CD14-positive monocyte (primary cell): ENCODE measurements around the gene MIA2. TPM values are rescaled to one million over a fixed set of nuclear protein-coding genes. Genes with fewer than 3 reads are reported as not detected.

ENCODE experiments used
- DNase-seq, 3 donors: peaks; one replicate each; pipeline ENCODE4 v3.0.0-alpha.2; 2011 to 2022
- H2AFZ ChIP-seq: 2 replicates; pipeline ENCODE4 v1.6.0; 2012; ENCODE audit warnings: mild to moderate bottlenecking, low read depth, low read length, inconsistent platforms; ENCODE audit not compliant: insufficient read depth, poor library complexity, severe bottlenecking
- H3K27ac ChIP-seq, 2 donors: 1 replicate in 1 of 2; 2 replicates in 1 of 2; pipeline ENCODE4 v1.5.1; 2012 to 2013; ENCODE audit warnings: low read length in 2 of 2, control low read depth in 1 of 2, inconsistent platforms in 1 of 2, low read depth in 1 of 2, mild to moderate bottlenecking in 1 of 2
- H3K27me3 ChIP-seq, 2 donors: one replicate each; pipeline versions ENCODE4 v1.6.0 to v1.6.1; 2011 to 2013; ENCODE audit warnings: low read length in 2 of 2; ENCODE audit not compliant: control insufficient read depth in 2 of 2, insufficient read depth in 2 of 2
- H3K36me3 ChIP-seq, 2 donors: replicated peaks in 1 of 2; 1 replicate in 1 of 2; 2 replicates in 1 of 2; pipeline versions ENCODE4 v1.5.1 to v1.6.1; 2012 to 2013; ENCODE audit warnings: low read length in 2 of 2, control low read depth in 1 of 2, inconsistent platforms in 1 of 2, mild to moderate bottlenecking in 1 of 2; ENCODE audit not compliant: insufficient read depth in 2 of 2, control insufficient read depth in 1 of 2
- H3K4me1 ChIP-seq, 2 donors: 1 replicate in 1 of 2; 2 replicates in 1 of 2; pipeline versions ENCODE4 v1.5.1 to v1.6.1; 2012 to 2013; ENCODE audit warnings: low read length in 2 of 2, control low read depth in 1 of 2, inconsistent platforms in 1 of 2, mild to moderate bottlenecking in 1 of 2, moderate library complexity in 1 of 2; ENCODE audit not compliant: insufficient read depth in 2 of 2, control insufficient read depth in 1 of 2
- H3K4me2 ChIP-seq: replicated peaks from 2 replicates; pipeline ENCODE3; 2012; ENCODE audit warnings: low read length, moderate library complexity, mild to moderate bottlenecking; ENCODE audit not compliant: poor library complexity, severe bottlenecking; ENCODE audit errors: extremely low read depth
- H3K4me3 ChIP-seq, 3 experiments: fragments of 200-600 bp in 1 of 3; sonication (generic) in 1 of 3; replicated peaks in 1 of 3; 1 replicate in 2 of 3; 2 replicates in 1 of 3; pipeline ENCODE4 v1.5.1; 2011 to 2013; ENCODE audit warnings: low read length in 3 of 3, mild to moderate bottlenecking in 3 of 3, control low read depth in 2 of 3, low read depth in 2 of 3, inconsistent platforms in 1 of 3, moderate library complexity in 1 of 3
- H3K79me2 ChIP-seq: 2 replicates; pipeline ENCODE4 v1.6.0; 2012; ENCODE audit warnings: mild to moderate bottlenecking, control low read depth, inconsistent platforms, low read length, moderate library complexity; ENCODE audit not compliant: insufficient read depth
- H3K9ac ChIP-seq: 2 replicates; pipeline ENCODE4 v1.6.0; 2017; ENCODE audit warnings: low read length, mild to moderate bottlenecking; ENCODE audit not compliant: insufficient read depth, poor library complexity, severe bottlenecking
- H3K9me3 ChIP-seq, 2 donors: replicated peaks in 1 of 2; 1 replicate in 1 of 2; 2 replicates in 1 of 2; pipeline versions ENCODE4 v1.5.1 to v1.6.1; 2012 to 2013; ENCODE audit warnings: low read length in 2 of 2, control low read depth in 1 of 2; ENCODE audit not compliant: control insufficient read depth in 1 of 2, insufficient read depth in 1 of 2
- H4K20me1 ChIP-seq: 2 replicates; pipeline ENCODE4 v1.6.0; 2012; ENCODE audit warnings: mild to moderate bottlenecking, low read length, control low read depth, moderate library complexity; ENCODE audit not compliant: insufficient read depth
- H3K27ac Mint-ChIP-seq, 7 donors: one replicate each; pipeline ENCODE4 v1.8.0; 2020; ENCODE audit warnings: mild to moderate bottlenecking in 7 of 7, mixed read lengths in 7 of 7, moderate library complexity in 6 of 7, inconsistent platforms in 2 of 7
- H3K27me3 Mint-ChIP-seq, 3 donors: one replicate each; pipeline ENCODE4 v1.8.0; 2021 to 2022; ENCODE audit warnings: low read depth in 3 of 3, mild to moderate bottlenecking in 3 of 3, mixed read lengths in 3 of 3, moderate library complexity in 3 of 3, inconsistent platforms in 1 of 3
- H3K36me3 Mint-ChIP-seq, 2 donors: one replicate each; pipeline ENCODE4 v1.8.0; 2020; ENCODE audit warnings: mixed read lengths in 2 of 2, inconsistent platforms in 1 of 2, mild to moderate bottlenecking in 1 of 2
- H3K4me1 Mint-ChIP-seq: one replicate; pipeline ENCODE4 v1.8.0; 2020; ENCODE audit warnings: mild to moderate bottlenecking, mixed read lengths
- H3K4me3 Mint-ChIP-seq, 2 donors: one replicate each; pipeline ENCODE4 v1.8.0; 2020; ENCODE audit warnings: mild to moderate bottlenecking in 2 of 2, mixed read lengths in 2 of 2, moderate library complexity in 1 of 2
- H3K9me3 Mint-ChIP-seq, 7 donors: one replicate each; pipeline ENCODE4 v1.8.0; 2020 to 2022; ENCODE audit warnings: mixed read lengths in 7 of 7, mild to moderate bottlenecking in 6 of 7, moderate library complexity in 6 of 7, inconsistent platforms in 2 of 7
- WGBS: methylation state at CpG from one replicate; pipeline ENCODE4 v1.1.5; 2013; ENCODE audit warnings: missing lambda C conversion rate; ENCODE audit not compliant: insufficient coverage; 5-methylcytosine and 5-hydroxymethylcytosine counted together
- intact Hi-C, 2 donors: fragments of 100-400 bp; cut with micrococcal nuclease; formaldehyde crosslinking; loops; one replicate each; pipeline versions ENCODE4 v1.15.0 to v1.15.1; 2023
- polyA plus RNA-seq, 3 donors: library from polyadenylated mRNA; depleted of rRNA in 1 of 3; unstranded in 2 of 3; stranded (reverse) in 1 of 3; fragments of 300-500 nt in 2 of 3; fragments of >200 nt in 1 of 3; fragmentation: Illumina TruSeq in 2 of 3; gene quantifications; 1 replicate in 2 of 3; 2 replicates in 1 of 3; pipeline ENCODE4 v1.2.3, GENCODE V29; 2012 to 2021
- TF ChIP-seq, protein P1 (sequence below): fragments of 200-600 bp; IDR thresholded peaks from one replicate; pipeline ENCODE4 v1.8.0; 2022; ENCODE audit warnings: antibody characterized with exemption, mild to moderate bottlenecking

Gene MIA2
- polyA plus RNA-seq, 3 donors, result 19.1 to 24.6 (median 20.0) TPM

DNA sequence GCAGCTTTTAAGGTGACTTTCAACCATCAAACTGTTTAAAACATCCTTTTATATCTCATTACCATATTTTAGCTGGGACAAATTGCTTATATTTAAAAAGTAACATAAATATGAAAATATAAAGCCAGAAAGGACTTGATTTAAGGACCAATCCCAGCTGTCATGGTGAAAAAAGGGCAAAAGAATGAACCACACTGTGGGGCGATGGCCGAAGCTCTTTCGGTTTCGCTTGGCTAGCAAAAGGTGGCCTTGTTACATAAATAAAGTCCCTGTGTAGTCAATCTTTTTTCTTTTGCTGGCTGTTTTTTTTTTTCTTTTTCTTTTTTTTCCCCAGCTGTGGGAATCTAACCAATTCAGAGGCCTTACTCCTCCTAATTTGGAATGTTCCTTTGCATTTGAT, 147.7 kb downstream of the MIA2 start:
- TF ChIP-seq, protein P1, sequence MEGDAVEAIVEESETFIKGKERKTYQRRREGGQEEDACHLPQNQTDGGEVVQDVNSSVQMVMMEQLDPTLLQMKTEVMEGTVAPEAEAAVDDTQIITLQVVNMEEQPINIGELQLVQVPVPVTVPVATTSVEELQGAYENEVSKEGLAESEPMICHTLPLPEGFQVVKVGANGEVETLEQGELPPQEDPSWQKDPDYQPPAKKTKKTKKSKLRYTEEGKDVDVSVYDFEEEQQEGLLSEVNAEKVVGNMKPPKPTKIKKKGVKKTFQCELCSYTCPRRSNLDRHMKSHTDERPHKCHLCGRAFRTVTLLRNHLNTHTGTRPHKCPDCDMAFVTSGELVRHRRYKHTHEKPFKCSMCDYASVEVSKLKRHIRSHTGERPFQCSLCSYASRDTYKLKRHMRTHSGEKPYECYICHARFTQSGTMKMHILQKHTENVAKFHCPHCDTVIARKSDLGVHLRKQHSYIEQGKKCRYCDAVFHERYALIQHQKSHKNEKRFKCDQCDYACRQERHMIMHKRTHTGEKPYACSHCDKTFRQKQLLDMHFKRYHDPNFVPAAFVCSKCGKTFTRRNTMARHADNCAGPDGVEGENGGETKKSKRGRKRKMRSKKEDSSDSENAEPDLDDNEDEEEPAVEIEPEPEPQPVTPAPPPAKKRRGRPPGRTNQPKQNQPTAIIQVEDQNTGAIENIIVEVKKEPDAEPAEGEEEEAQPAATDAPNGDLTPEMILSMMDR, result no peak
- Mint-ChIP-seq H3K27ac (no peak overlapping the region), H3K36me3 (peaks cover 3 to 8% of the 10 kb centered on the region in 2 donors), H3K27me3 (no peaks in the 10 kb centered on the region), H3K9me3 (no peaks in the 10 kb centered on the region), H3K4me1 (no peaks in the 10 kb centered on the region), H3K4me3 (no peak overlapping the region)
- Histone ChIP-seq H3K36me3 (no peaks in the 10 kb centered on the region), H3K79me2 (no peaks in the 10 kb centered on the region), H3K4me2 (no peak overlapping the region), H3K9me3 (no peaks in the 10 kb centered on the region), H3K4me1 (no peaks in the 10 kb centered on the region), H3K9ac (no peak overlapping the region), H4K20me1 (no peaks in the 10 kb centered on the region), H3K27ac (no peak overlapping the region), H2AFZ (no peak overlapping the region), H3K4me3 (no peak overlapping the region), H3K27me3 (no peaks in the 10 kb centered on the region)
- intact Hi-C loops, result no loop called here
- no CpG with 5 or more reads among the region's 4 CpGs for WGBS
- no peak for DNase-seq

- Mint-ChIP-seq H3K9me3 (no peaks in the 10 kb centered on the region), H3K27ac (no peak overlapping the region), H3K4me3 (no peak overlapping the region), H3K4me1 (no peaks in the 10 kb centered on the region), H3K27me3 (no peaks in the 10 kb centered on the region), H3K36me3 (peaks cover 3 to 6% of the 10 kb centered on the region in 2 donors)
- no peak overlapping the region for H3K27ac ChIP-seq
- TF ChIP-seq, protein P1, result no peak
- no peaks in the 10 kb centered on the region for H3K9me3 ChIP-seq
- H3K79me2 ChIP-seq, result no peaks in the 10 kb centered on the region
- intact Hi-C loops, result no loop called here
- H2AFZ ChIP-seq, result no peak overlapping the region
- no peak overlapping the region for H3K4me3 ChIP-seq
- no peak overlapping the region for H3K4me2 ChIP-seq
- no peaks in the 10 kb centered on the region for H3K27me3 ChIP-seq
- 94% methylated on average over 3 of the region's 3 CpGs for WGBS
- DNase-seq, result no peak
- H3K9ac ChIP-seq, result no peak overlapping the region
- H3K36me3 ChIP-seq, result no peaks in the 10 kb centered on the region
- H3K4me1 ChIP-seq, result no peaks in the 10 kb centered on the region
- H4K20me1 ChIP-seq, result no peaks in the 10 kb centered on the region
These were observed 148.7 kb downstream of the MIA2 start for GRCh38 chr14:39382463-39382862.
